Measurements from ENCODE around the gene VIPR1. TPM values are rescaled to one million over a fixed set of nuclear protein-coding genes. Genes with fewer than 3 reads are reported as not detected.

Gene VIPR1
- total and polyA plus RNA-seq, 2 experiments from 2014 or later: 0.86 to 1.6 TPM

DNA sequence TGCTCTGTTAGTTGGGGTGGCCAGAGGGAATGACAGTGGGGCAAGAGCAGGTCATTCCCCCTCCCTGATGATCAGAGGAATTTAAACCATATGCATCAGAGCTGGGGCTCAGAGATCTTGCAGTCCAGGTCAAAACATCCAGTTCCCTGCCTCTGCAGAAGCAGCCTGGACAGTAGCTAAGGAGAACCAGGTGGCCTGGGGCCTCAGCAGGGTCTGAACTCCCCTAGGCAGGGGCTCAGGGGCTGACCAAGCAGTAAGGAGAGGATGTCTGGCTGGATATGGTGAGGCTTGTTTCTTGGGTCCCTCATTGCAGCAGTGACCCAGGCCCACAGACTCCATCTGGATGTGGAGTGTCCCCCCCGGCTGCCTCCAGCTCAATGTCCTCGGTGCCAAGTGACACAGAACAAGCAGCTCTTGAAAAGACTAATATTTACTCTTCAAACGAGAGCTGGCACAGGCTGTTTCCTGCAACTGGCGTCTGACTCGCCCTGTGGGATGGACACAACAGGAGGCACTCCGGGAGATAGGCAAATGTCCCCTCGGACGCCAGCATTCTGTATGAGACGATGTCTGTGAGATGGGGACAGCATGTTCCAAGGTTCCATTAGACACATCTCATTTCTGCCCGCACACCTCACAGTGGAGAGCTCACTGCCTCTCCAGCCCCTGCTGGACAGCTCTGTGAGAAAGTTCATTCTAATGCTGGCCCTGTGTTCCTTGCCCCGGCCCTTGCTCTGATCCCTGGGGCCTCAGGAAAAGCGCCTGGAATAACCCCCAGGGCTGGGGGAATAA lies 42.2 kb downstream of the VIPR1 start:
- TF ChIP-seq, protein P1, sequence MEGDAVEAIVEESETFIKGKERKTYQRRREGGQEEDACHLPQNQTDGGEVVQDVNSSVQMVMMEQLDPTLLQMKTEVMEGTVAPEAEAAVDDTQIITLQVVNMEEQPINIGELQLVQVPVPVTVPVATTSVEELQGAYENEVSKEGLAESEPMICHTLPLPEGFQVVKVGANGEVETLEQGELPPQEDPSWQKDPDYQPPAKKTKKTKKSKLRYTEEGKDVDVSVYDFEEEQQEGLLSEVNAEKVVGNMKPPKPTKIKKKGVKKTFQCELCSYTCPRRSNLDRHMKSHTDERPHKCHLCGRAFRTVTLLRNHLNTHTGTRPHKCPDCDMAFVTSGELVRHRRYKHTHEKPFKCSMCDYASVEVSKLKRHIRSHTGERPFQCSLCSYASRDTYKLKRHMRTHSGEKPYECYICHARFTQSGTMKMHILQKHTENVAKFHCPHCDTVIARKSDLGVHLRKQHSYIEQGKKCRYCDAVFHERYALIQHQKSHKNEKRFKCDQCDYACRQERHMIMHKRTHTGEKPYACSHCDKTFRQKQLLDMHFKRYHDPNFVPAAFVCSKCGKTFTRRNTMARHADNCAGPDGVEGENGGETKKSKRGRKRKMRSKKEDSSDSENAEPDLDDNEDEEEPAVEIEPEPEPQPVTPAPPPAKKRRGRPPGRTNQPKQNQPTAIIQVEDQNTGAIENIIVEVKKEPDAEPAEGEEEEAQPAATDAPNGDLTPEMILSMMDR (IDR thresholded peaks at IDR 0.05; ENCODE audit: low read depth, low read length): no peak
- Histone ChIP-seq H3K27me3 (no peaks in the 10 kb centered on the region), H3K36me3 (no peaks in the 10 kb centered on the region), H3K4me1 (ENCODE audit: low read depth) (peaks cover 20% of the 10 kb centered on the region), H3K9me3 (ENCODE audit: low read depth) (no peaks in the 10 kb centered on the region), H3K4me3 (no peak overlapping the region), H3K27ac (peak overlapping the region; percentile 77)
- peak in 1 of 2 donors; percentile 48 for DNase-seq (ENCODE audit: low read depth in 1 of 2, low spot score in 1 of 2)

DNA sequence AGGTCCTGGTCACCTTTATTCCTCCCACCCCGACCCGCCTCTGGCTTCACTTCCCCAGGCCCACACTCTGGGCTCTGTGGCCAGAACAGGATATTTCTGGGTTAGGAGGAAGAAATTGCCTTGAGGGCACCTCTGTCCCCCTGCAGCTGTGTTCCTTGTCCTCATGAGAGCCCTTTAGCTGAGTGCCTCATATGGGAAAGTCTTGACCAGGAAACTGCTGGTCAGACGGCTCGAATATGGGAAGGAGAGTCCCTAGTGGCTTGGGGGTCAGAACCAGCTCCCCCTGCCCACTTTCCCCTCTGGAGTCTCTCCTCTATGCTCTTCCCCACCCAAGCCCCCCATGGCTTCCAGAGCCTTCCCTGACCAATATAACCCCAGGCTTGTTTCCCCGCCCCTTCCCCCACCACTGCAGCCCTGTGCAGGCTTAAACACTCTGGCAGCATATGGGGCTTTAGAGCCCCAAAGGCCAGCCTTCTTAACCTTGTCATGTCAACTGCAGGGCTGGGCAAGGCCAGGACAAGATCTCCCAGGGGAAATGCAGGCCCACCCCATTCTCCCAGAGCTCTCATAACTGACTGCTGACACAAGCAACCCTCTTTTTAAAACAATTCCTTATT lies 42.9 kb downstream of the VIPR1 start:
- Histone ChIP-seq H3K36me3 (no peaks in the 10 kb centered on the region), H3K27ac (peak overlapping the region; percentile 77), H3K4me1 (ENCODE audit: low read depth) (peaks cover 20% of the 10 kb centered on the region), H3K4me3 (no peak overlapping the region), H3K27me3 (no peaks in the 10 kb centered on the region), H3K9me3 (ENCODE audit: low read depth) (no peaks in the 10 kb centered on the region)
- peak in 1 of 2 donors; percentile 42 for DNase-seq (ENCODE audit: low read depth in 1 of 2, low spot score in 1 of 2)
- TF ChIP-seq, protein P1 (IDR thresholded peaks at IDR 0.05; ENCODE audit: low read depth, low read length): no peak

DNA sequence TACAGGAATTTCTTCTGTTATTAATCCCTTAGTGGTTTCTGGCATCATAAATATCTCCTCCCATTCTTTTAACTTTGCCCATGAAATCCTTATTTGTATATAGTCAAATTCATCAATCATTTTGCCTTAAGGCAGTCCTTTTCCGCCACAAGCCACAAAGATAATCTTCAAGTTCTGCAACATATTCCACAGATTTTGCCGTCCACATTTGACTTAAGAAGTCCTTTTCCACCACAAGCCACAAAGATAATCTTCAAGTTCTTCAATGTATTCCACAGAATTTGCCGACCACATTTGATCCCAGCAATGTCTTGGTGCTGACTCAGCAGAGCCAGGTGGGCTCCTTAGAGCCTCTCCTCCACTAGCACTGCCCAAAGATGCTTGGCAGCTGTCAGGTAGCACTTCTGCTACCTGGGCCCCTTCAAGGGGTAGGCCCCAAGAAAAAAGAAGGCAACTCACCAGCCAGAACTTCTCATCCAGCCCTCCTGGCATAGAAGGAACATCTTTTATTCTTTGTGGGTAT lies 44.3 kb downstream of the VIPR1 start:
- no peaks in the 10 kb centered on the region for H3K27me3 ChIP-seq
- no peak overlapping the region for H3K27ac ChIP-seq
- H3K36me3 ChIP-seq: peaks cover 5% of the 10 kb centered on the region
- TF ChIP-seq, protein P1 (IDR thresholded peaks at IDR 0.05; ENCODE audit: low read depth, low read length): no peak
- no peak for DNase-seq (ENCODE audit: low read depth in 1 of 2, low spot score in 1 of 2)
- no peaks in the 10 kb centered on the region for H3K9me3 ChIP-seq (ENCODE audit: low read depth)
- no peak overlapping the region for H3K4me3 ChIP-seq
- H3K4me1 ChIP-seq (ENCODE audit: low read depth): peaks cover 15% of the 10 kb centered on the region

DNA sequence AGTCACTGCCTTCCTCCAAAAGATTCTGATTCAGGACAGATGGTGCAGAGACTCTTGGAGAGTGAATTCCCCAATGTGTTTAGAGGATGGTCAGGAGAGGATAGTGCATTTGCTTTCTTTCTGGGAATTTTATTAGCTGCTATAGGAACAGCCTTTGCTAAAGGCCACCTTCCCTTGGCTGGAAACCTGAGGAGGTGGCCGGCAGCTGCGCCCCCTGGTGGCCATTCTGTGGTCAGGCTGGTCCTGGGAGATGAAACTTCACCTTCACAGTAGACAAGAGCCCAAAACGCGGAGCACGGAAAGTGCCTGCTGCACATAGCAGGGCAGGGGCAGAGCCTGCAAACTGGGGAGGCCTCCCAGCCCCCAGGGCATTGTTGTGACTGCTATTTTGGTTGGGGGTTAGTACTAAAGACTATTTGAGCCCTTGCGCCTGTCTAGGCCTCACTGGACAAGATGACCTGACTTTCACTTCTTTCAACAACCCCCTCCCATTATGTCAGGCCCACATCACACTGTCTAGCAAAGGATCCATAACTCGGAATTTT lies 45.0 kb downstream of the VIPR1 start:
- no peaks in the 10 kb centered on the region for H3K27me3 ChIP-seq
- H3K9me3 ChIP-seq (ENCODE audit: low read depth): no peaks in the 10 kb centered on the region
- TF ChIP-seq, protein P1 (IDR thresholded peaks at IDR 0.05; ENCODE audit: low read depth, low read length): peak; percentile 95
- DNase-seq (ENCODE audit: low read depth in 1 of 2, low spot score in 1 of 2): peak; percentile 68 to 73
- no peak overlapping the region for H3K4me3 ChIP-seq
- H3K27ac ChIP-seq: no peak overlapping the region
- H3K36me3 ChIP-seq: peaks cover 9% of the 10 kb centered on the region
- H3K4me1 ChIP-seq (ENCODE audit: low read depth): peaks cover 15% of the 10 kb centered on the region

DNA sequence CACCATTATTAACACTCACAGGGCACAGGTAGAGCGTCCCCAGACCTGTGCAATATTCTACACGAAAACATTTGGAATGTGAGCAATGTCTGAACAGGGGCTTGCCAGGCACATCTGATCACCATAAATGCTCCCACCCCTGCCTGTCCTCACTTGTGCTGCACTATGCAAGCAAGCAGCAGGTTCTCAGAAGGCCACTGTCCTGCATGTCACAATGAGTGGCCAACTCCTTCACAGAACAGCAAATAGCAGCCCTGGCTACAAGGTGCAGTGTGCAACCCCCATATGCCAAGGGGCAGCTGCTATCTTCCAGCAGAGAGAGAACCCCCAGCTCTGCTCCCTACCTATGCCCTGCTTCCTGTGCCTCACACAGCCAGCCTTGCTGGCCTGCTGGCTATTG lies 46.7 kb downstream of the VIPR1 start:
- DNase-seq (ENCODE audit: low read depth in 1 of 2, low spot score in 1 of 2): no peak
- Histone ChIP-seq H3K4me1 (ENCODE audit: low read depth) (peaks cover 15% of the 10 kb centered on the region), H3K9me3 (ENCODE audit: low read depth) (no peaks in the 10 kb centered on the region), H3K27ac (no peak overlapping the region), H3K36me3 (peaks cover 18% of the 10 kb centered on the region), H3K27me3 (no peaks in the 10 kb centered on the region), H3K4me3 (no peak overlapping the region)
- TF ChIP-seq, protein P1 (IDR thresholded peaks at IDR 0.05; ENCODE audit: low read depth, low read length): no peak

Measured in cardiac muscle cell (in vitro differentiated cells and primary cell).